Lower lobe of right lung (tissue), 2 donors: ENCODE measurements around the gene SOX11. TPM values are rescaled to one million over a fixed set of nuclear protein-coding genes. Genes with fewer than 3 reads are reported as not detected.
A peak's percentile ranks its signal among the peaks of the same experiment; 100 is the strongest.
"Not testable (repeated sequence)": the region's sequence is repeated elsewhere in the genome, so short reads cannot be mapped to it uniquely, and the experiment has no call there.

Experiments used
- ATAC-seq, 2 donors: fragments of 200-7000 bp; cut with Tn5 transposase; one replicate each; pipeline ENCODE4 v1.9.1; 2020 to 2022; ENCODE audit warnings: mild to moderate bottlenecking in 2 of 2, moderate library complexity in 2 of 2
- DNase-seq: peaks from one replicate; pipeline ENCODE4 v3.0.0-alpha.2; 2020
- H3K27ac ChIP-seq: fragments of 200-600 bp; one replicate; pipeline ENCODE4 v1.8.0; 2022
- H3K27me3 ChIP-seq: fragments of 200-600 bp; one replicate; pipeline ENCODE4 v1.8.0; 2022; ENCODE audit warnings: low read depth
- H3K36me3 ChIP-seq: fragments of 200-600 bp; one replicate; pipeline ENCODE4 v1.8.0; 2022; ENCODE audit warnings: mild to moderate bottlenecking
- H3K4me1 ChIP-seq: fragments of 200-600 bp; one replicate; pipeline ENCODE4 v1.8.0; 2022
- H3K4me3 ChIP-seq: fragments of 200-600 bp; one replicate; pipeline ENCODE4 v1.8.0; 2022; ENCODE audit warnings: mild to moderate bottlenecking
- H3K9me3 ChIP-seq: fragments of 200-600 bp; one replicate; pipeline ENCODE4 v1.8.0; 2022
- CTCF ChIP-seq: fragments of 200-600 bp; IDR thresholded peaks from one replicate; pipeline ENCODE4 v1.8.0; 2022; ENCODE audit warnings: antibody characterized with exemption, mild to moderate bottlenecking
- intact Hi-C: fragments of 100-400 bp; cut with DNase I; formaldehyde crosslinking; loops from one replicate; pipeline ENCODE4 v1.11.0; 2022
- long read RNA-seq: library from polyadenylated mRNA; unstranded; transcript quantifications from one replicate; pipeline ENCODE4 v2.0.0, GENCODE V29; 2021
- total RNA-seq: library from RNA; stranded (reverse); fragmentation: NEBNext Ultra II Directional; extraction: Animal tissue kit (Norgen Biotek cat#: 25700); gene quantifications from one replicate; pipeline ENCODE4 v1.2.1, GENCODE V29; 2021
- donor health status: DM: no; HTN: yes; CAD: no; lungs with severe emphysema.

SOX11 gene
- total RNA-seq, result 0.03 TPM
- long read RNA-seq, result 0 reads

- ATAC-seq (no peak), DNase-seq (no peak)
- peak within 1 kb of the TSS; percentile 31 for H3K4me3 ChIP-seq
- TF ChIP-seq CTCF, result no peak
- intact Hi-C loops, result no loop called here
- no peaks in the 10 kb centered on the region for H3K36me3 ChIP-seq
- H3K27me3 ChIP-seq, result peaks cover 67% of the 10 kb centered on the region
- H3K27ac ChIP-seq, result no peak within 1 kb of the TSS
- H3K4me1 ChIP-seq, result peaks cover 22% of the 10 kb centered on the region
- no peaks in the 10 kb centered on the region for H3K9me3 ChIP-seq
Observed at GRCh38 chr2:5691985-5692529, at the start of gene SOX11. SOX11 (plus strand) TSS chr2:5692384; CDS start chr2:5692722, 338 bp downstream.

- H3K36me3 ChIP-seq, DNase-seq, H3K27ac ChIP-seq, H3K9me3 ChIP-seq, intact Hi-C loops, ATAC-seq, H3K4me1 ChIP-seq, H3K27me3 ChIP-seq, H3K4me3 ChIP-seq: not testable (repeated sequence)
Observed at GRCh38 chr2:5652734-5653133, 39.5 kb upstream of the SOX11 start.

DNA sequence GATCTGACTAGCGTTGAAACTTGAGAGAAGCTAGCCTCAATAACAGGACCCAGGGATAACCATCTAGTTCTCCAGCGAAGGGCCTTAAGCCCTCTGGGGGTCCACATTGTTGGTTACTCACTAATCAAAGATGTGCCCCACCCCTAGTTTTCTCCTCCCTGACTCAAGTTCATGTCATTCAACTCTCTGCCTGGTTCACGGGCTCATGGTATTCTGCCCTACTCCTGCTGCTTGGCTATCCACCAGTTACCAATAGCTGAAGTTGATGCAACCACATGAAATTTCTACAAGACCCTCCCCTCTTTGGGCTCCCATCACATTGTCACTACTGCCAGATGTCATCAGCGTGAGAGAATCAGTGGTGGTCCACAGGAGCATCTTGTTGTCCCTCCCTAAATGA, 38.4 kb upstream of the SOX11 start:
- ATAC-seq, H3K9me3 ChIP-seq, intact Hi-C loops, H3K36me3 ChIP-seq, H3K27me3 ChIP-seq, H3K27ac ChIP-seq, H3K4me1 ChIP-seq, DNase-seq, H3K4me3 ChIP-seq: not testable (repeated sequence)

DNA sequence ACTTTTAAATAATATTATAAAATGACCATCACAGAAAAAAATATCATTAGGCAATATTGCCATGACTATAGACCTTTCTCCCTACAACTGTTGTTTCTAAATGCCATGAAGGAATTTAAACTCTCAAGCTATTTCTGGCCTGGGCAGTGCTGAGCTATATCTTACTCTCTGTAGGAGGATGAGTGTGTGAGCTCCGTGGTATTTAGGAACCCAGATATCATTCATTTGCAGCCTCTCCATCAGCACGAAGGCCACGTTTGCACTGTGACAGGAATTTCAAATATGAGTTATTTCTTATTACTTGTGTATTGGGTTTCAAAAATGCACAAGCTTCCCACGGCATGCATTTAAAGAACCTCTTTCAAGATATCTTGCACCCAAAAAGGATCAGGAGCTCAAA, 35.0 kb upstream of the SOX11 start:
- no peaks in the 10 kb centered on the region for H3K9me3 ChIP-seq
- no peak for TF ChIP-seq CTCF
- intact Hi-C loops, result no loop called here
- no peaks in the 10 kb centered on the region for H3K4me1 ChIP-seq
- H3K36me3 ChIP-seq, result no peaks in the 10 kb centered on the region
- no peak overlapping the region for H3K4me3 ChIP-seq
- ATAC-seq (no peak), DNase-seq (no peak)
- H3K27ac ChIP-seq, result no peak overlapping the region
- no peaks in the 10 kb centered on the region for H3K27me3 ChIP-seq

DNA sequence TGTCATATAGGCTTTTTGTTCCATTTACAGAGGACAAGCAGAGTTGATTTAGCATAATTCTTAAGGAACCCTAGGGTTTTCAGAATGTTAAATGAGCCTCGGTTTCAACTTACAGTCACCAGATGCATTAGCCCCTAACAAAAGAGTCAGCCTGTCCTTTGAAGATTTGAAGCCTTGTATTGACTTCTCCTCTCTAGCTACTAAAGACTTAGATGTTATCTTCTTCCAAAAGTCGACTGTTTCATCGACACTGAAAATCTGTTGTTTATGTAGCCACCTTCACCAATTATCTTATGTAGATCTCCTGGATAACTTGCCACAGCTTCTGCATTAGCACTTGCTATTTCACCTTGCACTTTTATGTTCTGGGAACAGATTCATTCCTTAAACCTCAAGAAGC, 31.6 kb upstream of the SOX11 start:
- Histone ChIP-seq H3K4me3 (no peak overlapping the region), H3K9me3 (no peaks in the 10 kb centered on the region), H3K4me1 (no peaks in the 10 kb centered on the region), H3K27me3 (no peaks in the 10 kb centered on the region), H3K27ac (no peak overlapping the region), H3K36me3 (no peaks in the 10 kb centered on the region)
- ATAC-seq (no peak), DNase-seq (no peak)
- no peak for TF ChIP-seq CTCF
- intact Hi-C loops, result no loop called here

DNA sequence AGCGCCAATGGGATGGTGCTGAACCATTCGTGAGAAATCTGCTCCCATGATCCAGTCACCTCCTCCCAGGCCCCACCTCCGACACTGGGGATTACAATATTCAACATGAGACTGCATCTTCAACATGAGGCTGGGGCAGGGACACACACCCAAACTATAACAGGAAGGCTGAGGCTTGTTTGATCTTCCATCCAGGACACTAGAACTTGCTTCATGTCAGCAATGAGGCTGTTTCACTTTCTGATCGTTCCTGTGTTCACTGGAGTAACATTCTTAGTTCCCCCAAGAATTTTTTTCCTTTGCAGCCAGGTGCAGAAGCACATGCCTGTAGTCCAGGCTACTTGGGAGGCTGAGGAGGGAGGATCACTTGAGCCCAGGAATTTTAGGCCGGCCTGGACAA, 30.8 kb upstream of the SOX11 start:
- Histone ChIP-seq H3K27ac (no peak overlapping the region), H3K27me3 (no peaks in the 10 kb centered on the region), H3K9me3 (no peaks in the 10 kb centered on the region), H3K36me3 (no peaks in the 10 kb centered on the region), H3K4me3 (no peak overlapping the region), H3K4me1 (no peaks in the 10 kb centered on the region)
- ATAC-seq (no peak), DNase-seq (no peak)
- intact Hi-C loops, result no loop called here
- no peak for TF ChIP-seq CTCF

DNA sequence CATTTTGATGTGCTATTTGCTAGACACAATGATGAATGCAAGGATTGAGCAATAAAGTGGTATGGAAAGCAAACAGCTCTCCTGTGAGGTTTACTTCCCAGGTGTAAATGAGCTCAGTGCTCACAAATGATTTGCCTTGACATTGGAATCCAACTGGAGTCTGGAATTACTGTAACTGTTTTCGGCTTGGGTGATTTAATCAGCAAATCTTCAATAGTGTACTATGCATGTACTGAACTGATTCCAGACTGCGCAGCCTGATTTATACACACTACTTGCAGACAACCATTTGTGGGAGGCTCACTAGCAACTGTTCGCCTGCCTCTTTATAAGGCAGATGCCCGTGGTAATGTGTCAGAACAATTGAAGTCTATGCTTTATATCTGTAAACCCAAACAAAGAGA, 27.9 kb upstream of the SOX11 start:
- no peak for TF ChIP-seq CTCF
- DNase-seq (no peak), ATAC-seq (no peak)
- Histone ChIP-seq H3K4me3 (no peak overlapping the region), H3K27me3 (no peaks in the 10 kb centered on the region), H3K9me3 (no peaks in the 10 kb centered on the region), H3K27ac (no peak overlapping the region), H3K4me1 (no peaks in the 10 kb centered on the region), H3K36me3 (no peaks in the 10 kb centered on the region)
- intact Hi-C loops, result no loop called here
